HepG2 (cell line): ENCODE data around the gene ARHGAP45. TPM values are rescaled to one million over a fixed set of nuclear protein-coding genes. Genes with fewer than 3 reads are reported as not detected.

Experiments
- ATF7-NPFF ChIP-seq: sonication (generic); formaldehyde crosslinking; IDR thresholded peaks from 2 replicates; pipeline ENCODE4 v1.8.1; 2023; ENCODE audit warnings: mild to moderate bottlenecking, low read depth, missing genetic modification reagents, moderate library complexity
- BCL6 ChIP-seq: IDR thresholded peaks from 2 replicates; pipeline ENCODE4 v1.6.1; 2016; ENCODE audit warnings: missing genetic modification reagents, missing compliant biosample characterization
- CREB1 ChIP-seq, 2 experiments: fragments of 450-650 bp in 1 of 2; IDR thresholded peaks; 2 replicates each; pipeline ENCODE4 v1.6.1; 2016 to 2017; ENCODE audit warnings: control low read depth in 1 of 2, mild to moderate bottlenecking in 1 of 2, missing compliant biosample characterization in 1 of 2, missing genetic modification characterization in 1 of 2
- ERF ChIP-seq: IDR thresholded peaks from 2 replicates; pipeline ENCODE4 v1.6.1; 2018; ENCODE audit warnings: missing biosample characterization, missing genetic modification reagents
- GZF1 ChIP-seq: sonication (generic); formaldehyde crosslinking; IDR thresholded peaks from 2 replicates; pipeline ENCODE4 v1.5.1; 2020; ENCODE audit warnings: mild to moderate bottlenecking, missing genetic modification reagents
- HCFC1 ChIP-seq: fragments of 150-350 bp; IDR thresholded peaks from 2 replicates; pipeline ENCODE4 v1.6.1; 2014; ENCODE audit warnings: low read depth, low read length
- JDP2 ChIP-seq: sonication (generic); formaldehyde crosslinking; IDR thresholded peaks from 2 replicates; pipeline ENCODE4 v1.8.1; 2022; ENCODE audit warnings: missing genetic modification reagents, borderline replicate concordance
- KLF11 ChIP-seq: IDR thresholded peaks from 2 replicates; pipeline ENCODE4 v1.6.1; 2016; ENCODE audit warnings: missing compliant biosample characterization
- NFYB ChIP-seq: sonication (generic); formaldehyde crosslinking; IDR thresholded peaks from 2 replicates; pipeline ENCODE4 v1.4.0; 2020; ENCODE audit warnings: missing genetic modification reagents
- PHF8 ChIP-seq: sonication (generic); formaldehyde crosslinking; IDR thresholded peaks from 2 replicates; pipeline ENCODE4 v1.5.0; 2020; ENCODE audit warnings: missing genetic modification reagents
- POLR2A ChIP-seq, 2 experiments: IDR thresholded peaks; 2 replicates each; pipeline ENCODE4 v1.6.1; 2011; ENCODE audit warnings: low read depth in 2 of 2, low read length in 2 of 2, mild to moderate bottlenecking in 1 of 2, moderate library complexity in 1 of 2; ENCODE audit not compliant: insufficient read depth in 1 of 2
- REL ChIP-seq: sonication (generic); formaldehyde crosslinking; conservative IDR thresholded peaks from 2 replicates; pipeline ENCODE4 v1.8.0; 2022; ENCODE audit warnings: mild to moderate bottlenecking, missing genetic modification reagents, moderate library complexity
- TARDBP ChIP-seq: sonication (generic); formaldehyde crosslinking; IDR thresholded peaks from 2 replicates; pipeline ENCODE4 v1.8.0; 2022; ENCODE audit warnings: mild to moderate bottlenecking, missing genetic modification reagents
- TFAP4 ChIP-seq: sonication (generic); IDR thresholded peaks from 2 replicates; pipeline ENCODE4 v1.6.1; 2016; ENCODE audit warnings: low read depth, borderline replicate concordance
- THAP11 ChIP-seq: IDR thresholded peaks from 2 replicates; pipeline ENCODE4 v1.6.1; 2016; ENCODE audit warnings: missing biosample characterization, missing genetic modification reagents
- THRA ChIP-seq: sonication (generic); formaldehyde crosslinking; IDR thresholded peaks from 2 replicates; pipeline ENCODE4 v1.4.0; 2020; ENCODE audit warnings: missing genetic modification reagents, borderline replicate concordance
- YEATS2 ChIP-seq: sonication (generic); formaldehyde crosslinking; IDR thresholded peaks from 2 replicates; pipeline ENCODE4 v1.4.0; 2020; ENCODE audit warnings: missing genetic modification reagents, borderline replicate concordance
- ZNF124 ChIP-seq: sonication (generic); formaldehyde crosslinking; IDR thresholded peaks from 2 replicates; pipeline ENCODE4 v1.4.0; 2020; ENCODE audit warnings: missing genetic modification reagents
- ZNF235 ChIP-seq: sonication (generic); formaldehyde crosslinking; IDR thresholded peaks from 2 replicates; pipeline ENCODE4 v1.8.1; 2023; ENCODE audit warnings: mild to moderate bottlenecking, missing genetic modification reagents, borderline replicate concordance
- ZNF24 ChIP-seq: fragments of 450-650 bp; IDR thresholded peaks from 2 replicates; pipeline ENCODE4 v1.6.1; 2017; ENCODE audit warnings: antibody characterized with exemption, mild to moderate bottlenecking
- ZNF331 ChIP-seq: sonication (generic); formaldehyde crosslinking; IDR thresholded peaks from 2 replicates; pipeline ENCODE4 v1.4.0; 2020; ENCODE audit warnings: missing genetic modification reagents
- ZNF556 ChIP-seq: sonication (generic); formaldehyde crosslinking; IDR thresholded peaks from 2 replicates; pipeline ENCODE4 v1.4.0; 2020; ENCODE audit warnings: mild to moderate bottlenecking, missing genetic modification reagents, borderline replicate concordance
- ZNF839 ChIP-seq: sonication (generic); formaldehyde crosslinking; IDR thresholded peaks from 2 replicates; pipeline ENCODE4 v1.4.0; 2020; ENCODE audit warnings: missing genetic modification reagents, mild to moderate bottlenecking, borderline replicate concordance
- polyA plus RNA-seq, 8 experiments: library from polyadenylated mRNA; depleted of rRNA in 3 of 8; stranded (reverse) in 7 of 8; unstranded in 1 of 8; fragments of >200 nt; fragmentation: Illumina TruSeq in 4 of 8; extraction: Trizol in 4 of 8; gene quantifications; 2 replicates each; pipeline versions ENCODE4 v1.2.1 to v1.2.3, GENCODE V29; 2011 to 2016; ENCODE audit warnings: low read depth in 4 of 8, missing spikeins in 1 of 8, mixed read lengths in 1 of 8; ENCODE audit not compliant: insufficient read depth in 1 of 8
- total RNA-seq, 5 experiments: library from RNA; depleted of rRNA; stranded (reverse); fragments of >200 nt; fragmentation: Illumina TruSeq; extraction: Trizol; gene quantifications; 2 replicates each; pipeline ENCODE4 v1.2.3, GENCODE V29; 2016; ENCODE audit warnings: low read depth in 1 of 5
- TF ChIP-seq, protein P1 (sequence below): sonication (generic); formaldehyde crosslinking; IDR thresholded peaks from 2 replicates; pipeline ENCODE4 v1.4.0; 2020; ENCODE audit warnings: missing genetic modification reagents, borderline replicate concordance

ARHGAP45 gene
- total and polyA plus RNA-seq, 2 of the 13 experiments (the other 11 are each of a cell fraction or from before 2014, with no cell fraction given) = 0.84 to 32.0 TPM

GRCh38 chr19:1039646-1040475 is 27.1 kb upstream of the ARHGAP45 start, which contains the start of gene ABCA7 (continued):
- TF ChIP-seq THRA (CRISPR knock-in tag) (peak; percentile 58), TARDBP (CRISPR knock-in tag) (no peak; the same call in 1 of the 2 replicates), PHF8 (CRISPR knock-in tag) (peak; percentile 43), KLF11 (CRISPR knock-in tag) (peak; percentile 95), ZNF839 (CRISPR knock-in tag) (no peak), REL (CRISPR knock-in tag) (0 out of 2 replicates have a peak, but pooled peaks have one; percentile 74), HCFC1 (peak; percentile 32; the same call in 1 of the 2 replicates), ZNF124 (0 out of 2 replicates have a peak, but pooled peaks have one; percentile 44), ZNF24 (peak; percentile 78), CREB1 (IDR thresholded peaks at IDR 0.05) (peak; percentile 79), CREB1 (CRISPR knock-in tag; IDR thresholded peaks at IDR 0.05) (peak; percentile 73), ERF (0 out of 2 replicates have a peak, but pooled peaks have one; percentile 70), YEATS2 (peak; percentile 80), ZNF556 (CRISPR knock-in tag) (no peak), TFAP4 (peak; percentile 50; the same call in 1 of the 2 replicates), BCL6 (CRISPR knock-in tag) (peak; percentile 21; the same call in 1 of the 2 replicates), ZNF235 (CRISPR knock-in tag) (0 out of 2 replicates have a peak, but pooled peaks have one; percentile 45), ZNF331 (CRISPR knock-in tag) (peak; percentile 48; the same call in 1 of the 2 replicates), THAP11 (peak; percentile 75), POLR2A (IDR thresholded peaks at IDR 0.05; ENCODE audit: insufficient read depth in 1 of 2, low read depth in 2 of 2, low read length in 2 of 2) (peak; percentile 35 to 38; a peak in 3 of 4 replicates), GZF1 (no peak), NFYB (CRISPR knock-in tag) (peak; percentile 99), ATF7-NPFF (CRISPR knock-in tag) (peak; percentile 82; the same call in 1 of the 2 replicates), JDP2 (CRISPR knock-in tag) (no peak)
- TF ChIP-seq, protein P1, sequence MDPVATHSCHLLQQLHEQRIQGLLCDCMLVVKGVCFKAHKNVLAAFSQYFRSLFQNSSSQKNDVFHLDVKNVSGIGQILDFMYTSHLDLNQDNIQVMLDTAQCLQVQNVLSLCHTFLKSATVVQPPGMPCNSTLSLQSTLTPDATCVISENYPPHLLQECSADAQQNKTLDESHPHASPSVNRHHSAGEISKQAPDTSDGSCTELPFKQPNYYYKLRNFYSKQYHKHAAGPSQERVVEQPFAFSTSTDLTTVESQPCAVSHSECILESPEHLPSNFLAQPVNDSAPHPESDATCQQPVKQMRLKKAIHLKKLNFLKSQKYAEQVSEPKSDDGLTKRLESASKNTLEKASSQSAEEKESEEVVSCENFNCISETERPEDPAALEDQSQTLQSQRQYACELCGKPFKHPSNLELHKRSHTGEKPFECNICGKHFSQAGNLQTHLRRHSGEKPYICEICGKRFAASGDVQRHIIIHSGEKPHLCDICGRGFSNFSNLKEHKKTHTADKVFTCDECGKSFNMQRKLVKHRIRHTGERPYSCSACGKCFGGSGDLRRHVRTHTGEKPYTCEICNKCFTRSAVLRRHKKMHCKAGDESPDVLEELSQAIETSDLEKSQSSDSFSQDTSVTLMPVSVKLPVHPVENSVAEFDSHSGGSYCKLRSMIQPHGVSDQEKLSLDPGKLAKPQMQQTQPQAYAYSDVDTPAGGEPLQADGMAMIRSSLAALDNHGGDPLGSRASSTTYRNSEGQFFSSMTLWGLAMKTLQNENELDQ = 0 out of 2 replicates have a peak, but pooled peaks have one; percentile 14
